Measurements from ENCODE around the gene DDX20.

The DDX20 gene

DNA sequence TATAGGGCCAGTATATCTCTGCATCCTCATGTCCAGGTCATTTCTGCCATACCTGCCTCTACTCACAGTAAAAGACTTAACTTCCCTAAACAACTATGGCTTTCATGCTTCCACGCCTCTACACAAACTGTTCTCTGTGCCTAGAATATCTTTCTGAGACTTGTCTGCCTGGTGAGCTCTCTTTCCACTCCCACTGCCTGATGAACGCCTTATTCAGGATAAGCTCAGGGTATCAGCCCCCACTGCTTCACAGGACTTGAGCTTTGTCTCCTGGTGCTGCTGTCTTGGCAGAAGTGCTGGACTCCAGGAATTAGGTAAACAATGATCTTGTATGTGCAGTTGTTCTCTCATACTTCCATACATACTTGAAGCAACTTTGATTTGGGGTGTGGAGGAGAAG lies 4.8 kb upstream of the DDX20 start:
- no peak for DNase-seq (ENCODE audit: low read depth)

DNA sequence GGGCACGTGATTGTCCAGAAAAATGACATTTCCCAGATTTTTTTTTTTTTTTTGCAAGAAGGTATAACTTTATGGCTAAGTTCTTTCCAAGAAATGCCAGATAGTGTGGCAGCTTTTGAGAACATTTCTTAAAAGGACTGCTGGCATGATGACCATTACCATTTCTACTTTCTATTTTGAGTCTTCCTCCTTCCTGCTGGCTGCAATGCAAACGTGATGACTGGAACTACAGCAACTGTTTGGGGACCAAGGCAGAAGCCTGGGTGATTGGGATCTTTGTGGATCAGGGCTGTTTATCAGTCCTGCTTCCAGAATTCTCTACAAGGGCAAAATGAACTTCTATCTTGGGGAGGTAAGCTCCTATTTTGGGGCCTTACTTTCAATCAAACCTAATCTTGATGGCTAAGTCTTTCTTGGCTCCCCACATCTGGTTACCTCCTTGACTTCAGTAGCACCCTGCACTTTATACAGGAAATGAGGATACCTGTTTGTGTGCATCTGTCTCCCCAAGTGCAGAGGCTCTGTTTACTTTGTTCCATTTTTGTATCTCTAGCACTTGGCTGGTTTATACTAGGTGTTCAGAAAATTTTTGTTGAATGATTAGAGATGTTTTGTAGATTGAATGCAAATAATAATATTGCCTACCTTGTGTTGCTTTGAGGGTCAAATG lies 3.7 kb upstream of the DDX20 start:
- DNase-seq (ENCODE audit: low read depth): no peak

- peak; percentile 58 for DNase-seq (ENCODE audit: low read depth)
Observed at GRCh38 chr1:111754984-111755330, 744 bp upstream of the DDX20 start.

GRCh38 chr1:111756124-111756513 lies 418 bp downstream of the DDX20 start:
- DNase-seq (ENCODE audit: low read depth): no peak

DNA sequence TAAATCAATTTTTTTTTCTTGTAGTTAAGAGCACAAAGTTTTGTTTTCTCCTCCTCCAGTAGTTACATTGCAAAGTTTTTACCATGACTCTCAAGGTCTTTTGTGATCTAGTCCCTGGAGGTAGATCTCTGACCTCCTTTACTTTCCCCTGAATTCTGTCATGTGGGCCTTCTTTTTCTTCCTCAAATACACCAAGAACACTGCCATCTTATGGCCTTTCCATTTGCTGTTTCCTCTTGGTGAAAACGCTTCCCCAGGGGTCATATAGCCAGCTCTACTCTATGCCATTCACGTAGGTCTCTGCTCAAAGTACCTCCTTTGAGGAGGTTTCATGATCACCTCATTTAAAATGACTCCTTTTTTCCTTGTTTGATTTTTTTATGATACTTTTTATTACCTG lies 2.7 kb downstream of the DDX20 start:
- no peak for DNase-seq (ENCODE audit: low read depth)

DNA sequence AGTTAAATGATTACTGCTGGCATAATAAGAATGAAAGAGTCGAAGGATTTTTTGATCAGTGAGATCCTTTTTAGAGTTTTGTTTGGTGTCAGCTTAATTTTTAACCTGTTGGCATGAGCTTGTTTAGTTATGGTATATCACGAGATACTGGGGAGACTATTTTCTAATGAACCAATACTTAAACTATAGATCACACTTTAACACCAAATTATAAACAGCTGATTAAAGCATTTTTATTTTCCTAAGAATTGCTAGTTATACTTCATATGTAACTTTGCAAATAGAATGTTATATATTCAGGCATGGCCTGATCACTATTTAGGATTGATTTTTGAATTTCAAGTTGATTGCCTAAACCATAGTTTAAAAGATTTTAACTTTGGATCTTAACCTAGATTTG lies 6.0 kb downstream of the DDX20 start:
- DNase-seq (ENCODE audit: low read depth): no peak

DNA sequence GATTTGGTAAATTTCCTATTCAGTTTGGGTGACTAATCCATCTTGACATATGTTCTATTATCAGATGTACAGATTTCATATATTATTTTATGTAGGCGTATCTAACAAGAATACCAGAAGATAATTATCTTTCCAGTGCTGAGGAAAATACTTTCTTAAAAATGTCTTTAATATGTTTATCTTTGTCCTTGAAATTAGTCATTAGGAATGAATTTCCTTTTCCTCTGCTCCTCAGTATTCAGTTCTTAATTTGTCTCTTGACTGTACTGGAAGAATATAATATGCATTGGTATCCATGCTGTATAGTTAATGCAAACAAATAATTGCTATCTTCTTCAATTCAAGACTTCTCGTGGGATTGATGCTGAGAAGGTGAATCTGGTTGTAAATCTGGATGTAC lies 6.6 kb downstream of the DDX20 start:
- no peak for DNase-seq (ENCODE audit: low read depth)

GRCh38 chr1:111768023-111768422 lies 12.3 kb downstream of the DDX20 start:
- no peak for DNase-seq (ENCODE audit: low read depth)

- DNase-seq (ENCODE audit: low read depth): no peak
Observed at GRCh38 chr1:111768625-111769024, 12.9 kb downstream of the DDX20 start.

DNA sequence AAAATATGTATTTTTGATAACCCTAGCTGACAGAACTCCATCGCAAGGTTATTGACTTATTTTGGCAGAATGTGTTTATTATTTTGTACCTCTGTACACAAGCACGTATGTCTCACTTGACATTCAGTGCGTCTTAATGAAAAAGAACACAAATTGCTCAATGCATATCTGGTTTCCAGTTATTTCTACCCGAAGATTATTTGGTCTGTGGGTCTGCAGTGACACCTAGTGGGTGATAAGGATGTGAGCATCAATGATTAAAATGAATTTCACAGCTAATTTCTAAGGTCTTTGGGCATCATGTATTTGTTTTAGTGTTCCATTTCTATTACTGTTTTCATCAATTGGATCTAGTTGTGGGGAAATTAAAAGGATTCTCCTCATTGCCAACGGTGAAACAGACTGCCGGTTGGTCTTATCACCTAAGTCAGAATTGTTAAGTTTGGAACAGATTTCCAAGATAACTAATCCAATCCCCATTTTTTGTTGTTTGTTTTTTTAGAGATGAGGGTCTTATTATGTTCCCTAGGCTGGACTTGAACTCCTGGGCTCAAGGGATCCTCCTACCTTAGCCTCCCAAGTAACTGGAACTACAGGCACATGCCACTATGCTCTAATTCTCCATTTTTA lies 13.9 kb downstream of the DDX20 start:
- peak; percentile 85 for DNase-seq (ENCODE audit: low read depth)

DNA sequence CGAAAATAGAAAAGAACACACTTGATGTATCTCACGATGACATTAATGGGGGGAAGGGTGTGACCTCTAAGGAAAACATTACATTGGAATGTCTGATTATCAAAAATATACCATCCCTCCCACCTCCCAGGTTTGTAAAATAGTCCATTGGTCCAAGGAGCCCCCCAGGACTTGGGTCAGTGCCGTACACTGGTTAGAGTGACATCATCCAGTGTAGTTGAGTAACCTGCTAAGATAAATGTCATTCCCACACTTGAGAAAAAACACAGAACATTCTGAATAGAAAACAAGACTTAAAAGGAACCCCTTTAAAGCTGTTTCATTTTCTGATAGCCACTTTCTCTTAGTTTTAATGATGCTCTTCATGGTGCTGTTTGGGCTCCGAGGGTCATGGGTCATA lies 15.2 kb downstream of the DDX20 start:
- peak; percentile 91 for DNase-seq (ENCODE audit: low read depth)

DNA sequence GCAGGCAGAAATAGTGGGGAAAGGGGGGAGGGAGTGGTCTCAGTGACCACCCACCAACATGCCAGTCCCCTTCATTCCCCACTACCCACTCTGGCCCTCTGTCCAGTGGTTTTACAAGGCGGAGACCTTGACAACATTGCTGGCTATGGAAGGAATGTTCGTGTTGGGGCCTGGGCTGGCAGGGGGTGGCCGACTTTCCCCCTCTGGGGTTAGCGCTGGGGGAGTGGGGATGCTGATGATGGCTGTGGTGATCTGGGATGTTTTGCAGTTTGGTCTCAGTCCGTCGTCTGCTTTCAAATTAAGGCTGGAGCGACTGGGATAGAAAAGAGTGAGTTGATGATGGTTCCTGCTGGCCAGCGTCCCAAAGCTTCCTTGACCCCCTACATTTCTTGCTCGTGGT lies 20.3 kb downstream of the DDX20 start:
- no peak for DNase-seq (ENCODE audit: low read depth)

DNA sequence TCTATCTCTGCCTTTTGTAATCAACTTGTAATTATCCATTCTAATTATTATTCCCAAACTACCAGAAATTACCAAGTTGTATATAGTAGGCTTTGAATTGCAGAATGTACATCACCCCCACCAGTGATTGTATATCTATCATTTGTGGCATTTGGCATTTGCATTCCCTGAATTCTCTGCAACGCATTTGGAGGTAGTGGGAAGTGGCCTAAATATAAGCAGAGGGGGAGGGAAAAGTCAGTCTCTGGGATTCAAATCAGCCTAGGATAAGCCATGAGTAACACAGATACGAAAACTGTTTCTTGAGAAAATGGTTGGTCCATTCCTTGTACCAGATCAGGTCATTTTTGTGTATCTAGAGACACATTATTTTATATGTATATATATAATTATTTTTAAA lies 20.7 kb downstream of the DDX20 start:
- DNase-seq (ENCODE audit: low read depth): peak; percentile 66

DNA sequence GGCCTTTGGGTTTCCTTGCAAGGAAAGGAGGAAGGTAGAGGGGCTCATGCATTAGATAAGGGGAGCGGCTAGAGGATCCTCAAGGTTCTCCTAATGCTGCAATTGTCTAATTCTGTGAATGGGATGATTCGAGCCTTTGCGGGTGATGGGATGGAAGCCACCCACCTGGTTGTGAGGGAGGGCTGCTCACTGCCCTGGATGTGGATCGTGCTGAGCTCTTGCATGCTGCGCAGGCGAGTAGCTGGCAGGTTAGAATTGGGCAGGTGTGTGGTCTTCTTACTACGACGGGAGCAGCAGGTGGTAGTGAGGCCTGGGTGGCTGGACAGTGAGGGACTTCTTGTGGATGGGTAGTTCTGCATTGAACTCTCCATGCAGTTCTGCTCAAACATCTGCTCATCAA lies 21.2 kb downstream of the DDX20 start:
- no peak for DNase-seq (ENCODE audit: low read depth)

- no peak for DNase-seq (ENCODE audit: low read depth)
Observed at GRCh38 chr1:111777301-111777700, 21.6 kb downstream of the DDX20 start.

GRCh38 chr1:111778066-111778465 lies 22.4 kb downstream of the DDX20 start:
- DNase-seq (ENCODE audit: low read depth): no peak

DNA sequence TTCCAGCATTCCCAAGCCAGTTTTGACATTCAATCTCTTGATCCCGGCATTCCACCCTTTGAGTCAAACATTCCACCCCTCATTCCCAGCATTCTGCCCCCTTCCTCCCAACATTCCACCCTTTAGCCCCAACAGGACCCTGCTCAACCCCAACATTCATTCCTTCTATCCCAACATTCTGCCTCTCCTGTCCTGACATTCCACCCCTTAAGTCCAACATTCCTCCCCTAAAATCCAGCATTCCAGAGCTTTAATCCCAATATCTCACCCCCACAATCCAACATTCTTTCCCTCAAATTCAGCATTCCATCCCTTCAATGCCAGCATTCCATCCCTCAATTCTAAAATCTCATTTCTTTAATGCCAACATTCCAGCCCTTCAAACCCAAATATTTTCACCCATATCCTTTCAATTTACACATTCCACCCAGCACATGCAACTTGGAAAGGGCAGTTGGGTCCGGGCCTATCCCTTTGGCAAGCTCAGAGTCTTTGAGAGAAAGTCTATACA lies 22.9 kb downstream of the DDX20 start:
- DNase-seq (ENCODE audit: low read depth): no peak

- DNase-seq (ENCODE audit: low read depth): no peak
Observed at GRCh38 chr1:111779546-111779945, 23.8 kb downstream of the DDX20 start.

DNA sequence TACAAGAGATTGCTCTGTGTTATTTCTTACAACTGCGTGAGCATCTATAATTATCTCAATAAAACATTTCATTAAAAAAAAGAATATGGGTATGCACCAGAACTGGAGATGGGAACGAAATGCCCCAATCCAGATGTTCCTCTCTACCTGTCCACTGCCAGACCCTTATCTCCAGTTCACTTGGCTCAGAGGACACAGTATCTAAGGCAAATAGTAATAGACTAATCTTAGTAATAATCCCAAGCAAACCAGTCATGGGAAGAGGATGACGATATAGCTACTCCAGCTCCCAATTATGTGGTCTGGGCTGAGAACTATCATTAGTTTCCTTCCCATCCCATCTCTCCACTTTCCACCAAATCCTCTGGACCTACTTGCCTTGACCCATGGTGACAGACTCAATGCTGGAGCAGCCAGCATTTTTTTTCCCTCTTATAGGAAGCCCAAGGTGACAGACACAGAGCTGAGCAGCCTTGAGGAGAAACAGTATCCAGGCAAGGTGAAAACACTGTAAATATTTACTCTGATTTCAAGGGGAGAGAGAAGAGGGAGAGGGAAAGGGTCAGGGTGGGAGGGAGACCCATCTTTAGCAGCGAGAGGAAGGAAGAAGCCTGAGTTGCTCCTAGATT lies 28.7 kb downstream of the DDX20 start:
- no peak for DNase-seq (ENCODE audit: low read depth)

DNA sequence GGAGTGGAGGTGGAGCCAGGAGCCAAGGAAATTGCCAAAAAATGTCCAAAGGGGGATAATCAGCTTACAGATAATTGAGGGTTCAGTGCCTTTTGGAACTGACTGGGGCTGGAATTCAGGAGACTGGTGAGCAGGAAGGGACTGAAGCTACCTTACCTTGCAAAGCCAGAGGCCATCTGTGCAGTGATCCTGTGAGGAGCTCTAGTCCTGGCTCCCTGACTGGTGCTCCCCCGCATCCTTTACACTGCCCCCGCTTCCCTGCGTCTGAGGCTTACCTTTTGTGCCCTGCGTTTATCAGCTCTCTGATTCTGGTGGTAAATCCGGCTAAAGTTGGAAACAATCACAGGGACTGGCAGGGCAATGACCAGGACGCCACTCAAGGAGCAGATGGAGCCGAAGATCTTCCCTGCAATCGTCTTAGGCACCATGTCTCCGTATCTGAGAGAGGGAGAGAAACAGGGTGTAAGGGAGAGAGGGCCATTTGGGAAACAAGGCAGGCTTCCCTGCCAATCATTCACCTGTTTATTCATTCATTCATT lies 31.0 kb downstream of the DDX20 start:
- no peak for DNase-seq (ENCODE audit: low read depth)

DNA sequence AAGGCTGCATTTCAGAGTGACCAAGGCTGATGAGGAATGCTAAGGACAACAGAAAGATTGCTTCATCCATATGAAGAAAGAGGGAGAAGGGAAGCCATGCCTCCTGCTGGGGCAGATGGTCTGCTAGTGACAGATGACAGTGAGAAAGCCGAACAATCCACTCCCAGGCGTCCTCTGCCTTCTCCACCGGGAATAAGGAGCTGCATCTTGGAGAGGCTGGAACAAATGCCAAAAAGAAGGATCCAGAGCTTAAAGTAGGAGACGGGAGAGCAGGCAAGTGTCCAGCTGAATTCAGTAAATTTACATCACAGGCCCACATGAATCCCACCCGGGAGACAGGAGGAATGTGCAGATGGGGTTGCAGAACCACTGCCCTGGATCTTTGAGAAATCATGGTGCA lies 33.4 kb downstream of the DDX20 start:
- peak; percentile 69 for DNase-seq (ENCODE audit: low read depth)

GRCh38 chr1:111789666-111790316 lies 34.1 kb downstream of the DDX20 start:
- DNase-seq (ENCODE audit: low read depth): peak; percentile 99

- no peak for DNase-seq (ENCODE audit: low read depth)
Observed at GRCh38 chr1:111791776-111792175, 36.1 kb downstream of the DDX20 start.
